Activated T-helper 2 cell treated with anti-CD3 and anti-CD28 coated beads, Interferon-gamma antibody, Interleukin-2, Interleukin-4, amounts not matched to agents 10 μg/mL and 5 μg/mL and 100 μg/mL, durations not matched to agents 14 hours and 24 hours and 36 hours (primary cell): ENCODE data around the gene TFEB. TPM values are rescaled to one million over a fixed set of nuclear protein-coding genes. Genes with fewer than 3 reads are reported as not detected.

Experiments used
- DNase-seq: peaks from one replicate; pipeline ENCODE4 v3.0.0; 2021; ENCODE audit warnings: low spot score
- H3K27ac Mint-ChIP-seq: one replicate; pipeline ENCODE4 v1.8.0; 2021; ENCODE audit warnings: mixed read lengths
- H3K27me3 Mint-ChIP-seq: one replicate; pipeline ENCODE4 v1.8.0; 2021; ENCODE audit warnings: low read depth, mixed read lengths
- H3K36me3 Mint-ChIP-seq: one replicate; pipeline ENCODE4 v1.8.0; 2021; ENCODE audit warnings: low read depth, mixed read lengths
- H3K4me1 Mint-ChIP-seq: one replicate; pipeline ENCODE4 v1.8.0; 2021; ENCODE audit warnings: low read depth, mixed read lengths
- H3K4me3 Mint-ChIP-seq: one replicate; pipeline ENCODE4 v1.8.0; 2021; ENCODE audit warnings: low read depth, mild to moderate bottlenecking, moderate library complexity, mixed read lengths
- H3K9me3 Mint-ChIP-seq: one replicate; pipeline ENCODE4 v1.8.0; 2021; ENCODE audit warnings: mixed read lengths
- intact Hi-C: fragments of 100-400 bp; cut with micrococcal nuclease; formaldehyde crosslinking; loops from one replicate; pipeline ENCODE4 v1.15.1; 2023
- total RNA-seq: library from RNA; stranded (reverse); gene quantifications from 2 replicates; pipeline ENCODE4 v1.2.3, GENCODE V29; 2022

The TFEB gene
- total RNA-seq, 1 donor from 2014 or later, result 13.4 TPM

DNA sequence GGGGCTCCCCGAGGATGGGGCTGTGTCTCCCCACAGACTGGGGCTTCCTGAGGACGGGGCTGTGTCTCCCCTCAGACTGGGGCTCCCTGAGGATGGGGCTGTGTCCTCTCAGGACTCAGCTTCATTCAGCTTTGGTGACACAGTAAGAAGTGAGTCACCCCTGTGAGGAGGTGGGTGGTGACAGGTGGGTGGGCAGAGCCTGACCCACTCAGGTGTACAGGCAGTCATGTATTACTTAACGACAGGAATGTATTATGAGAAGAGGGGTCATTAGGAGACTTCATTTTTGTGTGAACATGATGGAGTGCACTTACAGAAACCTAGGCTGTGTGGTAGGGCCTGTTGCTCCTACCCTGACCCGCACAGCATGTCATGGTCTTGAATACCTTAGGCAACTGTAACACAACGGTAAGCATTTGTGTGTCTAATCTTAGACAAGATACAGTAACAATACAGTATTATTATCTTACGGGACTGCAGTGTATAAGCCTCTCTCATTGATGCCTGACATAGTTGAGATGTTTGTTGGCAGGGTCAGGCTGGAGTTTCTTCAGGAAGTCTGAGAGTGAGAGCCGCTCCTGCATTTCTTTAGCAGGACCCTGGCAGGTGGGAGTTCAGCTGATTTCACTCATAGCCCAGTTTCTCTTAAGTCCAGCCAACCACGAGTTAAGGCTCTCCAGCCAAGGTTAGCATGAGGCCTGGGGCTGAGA is 22.7 kb upstream of the TFEB start:
- intact Hi-C loops, result no loop called here
- no peak for DNase-seq
- no peaks in the 10 kb centered on the region for H3K9me3 Mint-ChIP-seq
- H3K4me1 Mint-ChIP-seq, result no peaks in the 10 kb centered on the region
- no peaks in the 10 kb centered on the region for H3K36me3 Mint-ChIP-seq
- H3K4me3 Mint-ChIP-seq, result no peak overlapping the region
- H3K27ac Mint-ChIP-seq, result no peak overlapping the region
- peaks cover 12% of the 10 kb centered on the region for H3K27me3 Mint-ChIP-seq

DNA sequence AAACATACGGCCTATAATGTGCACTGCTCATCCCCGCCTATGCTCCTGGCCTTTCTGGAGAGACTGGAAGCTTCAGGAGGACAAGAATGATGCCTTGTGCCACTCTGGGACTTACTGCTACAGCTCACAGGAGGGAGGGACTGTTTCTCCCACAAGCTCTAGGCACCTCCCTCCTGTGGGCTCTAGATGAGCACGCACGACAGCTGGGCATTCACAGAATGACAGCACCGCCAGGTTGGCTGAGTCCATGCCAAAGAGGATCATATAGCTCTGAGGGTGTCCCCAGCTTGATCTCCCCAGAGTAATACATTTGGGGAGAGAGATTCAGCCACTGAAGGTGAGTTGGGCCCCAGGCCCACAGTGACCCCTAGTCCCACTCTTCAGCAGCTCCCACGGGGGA is 21.9 kb upstream of the TFEB start:
- DNase-seq, result no peak
- H3K4me1 Mint-ChIP-seq, result no peaks in the 10 kb centered on the region
- no peaks in the 10 kb centered on the region for H3K9me3 Mint-ChIP-seq
- H3K27ac Mint-ChIP-seq, result no peak overlapping the region
- H3K27me3 Mint-ChIP-seq, result peaks cover 13% of the 10 kb centered on the region
- no peak overlapping the region for H3K4me3 Mint-ChIP-seq
- H3K36me3 Mint-ChIP-seq, result no peaks in the 10 kb centered on the region
- intact Hi-C loops, result no loop called here

DNA sequence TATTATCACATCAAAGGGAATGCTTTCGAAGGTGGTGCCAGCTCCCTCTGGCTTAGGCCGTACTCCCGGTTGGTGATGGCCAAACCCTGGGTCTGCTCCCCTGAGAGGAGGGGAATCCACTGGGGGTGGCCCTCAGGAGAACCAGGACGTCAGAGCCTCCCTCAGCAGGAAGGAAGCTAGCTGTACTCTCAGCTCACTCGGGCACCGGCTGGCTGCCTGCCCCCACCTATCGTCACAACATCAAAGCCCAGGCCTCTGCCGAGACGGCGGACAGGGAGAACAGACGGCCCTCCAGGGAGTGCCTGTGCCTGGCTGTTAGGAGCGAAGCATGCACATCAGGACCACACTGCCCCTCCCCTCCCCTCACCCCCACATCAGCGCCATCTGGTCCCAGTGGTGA is 20.9 kb upstream of the TFEB start:
- no peaks in the 10 kb centered on the region for H3K4me1 Mint-ChIP-seq
- peaks cover 13% of the 10 kb centered on the region for H3K27me3 Mint-ChIP-seq

DNA sequence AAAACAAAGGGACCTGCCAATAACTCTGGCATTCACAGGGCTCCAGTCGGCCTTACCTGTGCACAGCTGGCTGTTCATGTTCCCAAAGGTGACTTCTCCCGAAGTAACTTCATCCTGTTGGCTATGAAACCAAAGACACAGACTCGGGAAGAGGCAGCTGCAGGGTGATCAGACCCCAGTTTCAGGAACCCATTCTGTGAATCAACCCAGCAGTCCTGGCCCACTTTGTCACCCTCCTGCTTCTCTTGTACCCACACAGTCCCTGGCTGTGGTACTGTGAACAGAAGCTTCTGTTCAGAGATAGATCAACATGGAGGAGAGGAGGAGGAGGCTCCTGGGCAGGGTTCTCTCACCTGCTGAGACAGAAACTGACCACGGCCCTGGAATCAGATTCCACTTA is 20.5 kb upstream of the TFEB start:
- H3K4me1 Mint-ChIP-seq, result no peaks in the 10 kb centered on the region
- peaks cover 13% of the 10 kb centered on the region for H3K27me3 Mint-ChIP-seq
- no peaks in the 10 kb centered on the region for H3K9me3 Mint-ChIP-seq
- H3K27ac Mint-ChIP-seq, result no peak overlapping the region
- no peak overlapping the region for H3K4me3 Mint-ChIP-seq
- intact Hi-C loops, result no loop called here
- H3K36me3 Mint-ChIP-seq, result no peaks in the 10 kb centered on the region
- no peak for DNase-seq

More for the DNA sequence above, 20.9 kb upstream of the TFEB start:
- Mint-ChIP-seq H3K4me3 (no peak overlapping the region), H3K27ac (no peak overlapping the region), H3K9me3 (no peaks in the 10 kb centered on the region), H3K36me3 (no peaks in the 10 kb centered on the region)
- DNase-seq, result no peak
- intact Hi-C loops, result no loop called here

DNA sequence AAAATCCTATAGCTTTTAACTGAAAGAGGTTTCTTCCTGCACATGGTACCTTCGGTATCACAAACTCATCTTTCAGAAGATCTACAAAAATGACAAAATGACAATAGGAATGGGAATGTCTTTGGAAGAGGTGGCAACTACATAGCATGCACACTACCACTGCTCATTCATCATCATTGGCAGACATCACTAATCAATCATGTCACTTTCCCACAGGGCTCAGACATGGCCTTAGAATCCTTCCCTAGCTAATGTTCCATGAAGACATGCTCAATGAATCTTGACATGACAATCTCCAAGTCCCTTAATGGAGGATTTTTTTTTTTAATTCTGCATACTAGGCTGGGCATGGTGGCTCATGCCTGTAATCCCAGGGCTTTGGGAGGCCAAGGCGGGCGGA is 15.0 kb upstream of the TFEB start:
- Mint-ChIP-seq H3K36me3 (no peaks in the 10 kb centered on the region), H3K27me3 (peaks cover 20% of the 10 kb centered on the region), H3K27ac (no peak overlapping the region), H3K4me1 (no peaks in the 10 kb centered on the region), H3K4me3 (no peak overlapping the region), H3K9me3 (no peaks in the 10 kb centered on the region)
- no peak for DNase-seq
- intact Hi-C loops, result no loop called here

DNA sequence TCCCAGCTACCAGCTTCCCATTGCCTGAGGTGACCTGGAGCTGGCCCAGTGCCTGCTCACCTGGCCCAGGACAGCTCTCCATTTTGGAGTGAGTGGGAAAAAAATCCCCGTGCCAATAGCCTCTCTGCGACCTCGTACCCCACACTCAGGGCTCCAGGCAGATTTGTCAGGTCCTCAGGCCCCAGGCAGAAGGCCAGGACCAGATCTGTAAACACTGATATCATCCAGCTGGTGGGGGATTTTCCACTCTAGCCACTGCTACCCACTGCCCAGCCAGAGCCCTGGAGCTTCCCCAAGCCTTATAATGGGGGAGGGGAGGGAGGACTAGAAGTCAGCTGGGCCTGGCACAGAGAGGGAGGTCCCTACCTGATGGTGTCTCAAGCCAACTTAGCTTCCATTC is 13.1 kb upstream of the TFEB start:
- Mint-ChIP-seq H3K4me3 (no peak overlapping the region), H3K27ac (no peak overlapping the region), H3K9me3 (no peaks in the 10 kb centered on the region), H3K27me3 (peaks cover 13% of the 10 kb centered on the region), H3K4me1 (no peaks in the 10 kb centered on the region), H3K36me3 (no peaks in the 10 kb centered on the region)
- intact Hi-C loops, result no loop called here
- no peak for DNase-seq

DNA sequence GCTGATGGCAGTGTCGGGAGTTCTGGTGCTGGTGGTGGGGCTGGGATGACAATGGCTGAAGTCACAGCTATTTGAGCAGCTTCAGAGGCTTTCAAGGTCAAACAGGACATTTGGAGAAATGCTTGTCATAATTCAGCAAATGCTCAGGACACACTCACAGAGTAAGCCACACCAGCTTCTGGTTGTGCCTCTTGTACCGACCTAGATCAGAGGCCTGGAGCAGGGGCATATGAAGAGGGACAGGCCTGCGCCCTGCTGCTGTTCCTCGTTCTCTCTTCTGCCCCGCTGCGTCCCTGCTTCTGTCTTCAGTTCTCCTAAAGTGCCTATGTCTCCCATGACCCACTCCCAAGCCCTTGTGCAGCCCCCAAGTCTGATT is 12.7 kb upstream of the TFEB start:
- Mint-ChIP-seq H3K27me3 (peaks cover 8% of the 10 kb centered on the region), H3K4me1 (no peaks in the 10 kb centered on the region), H3K4me3 (no peak overlapping the region), H3K9me3 (no peaks in the 10 kb centered on the region), H3K36me3 (no peaks in the 10 kb centered on the region), H3K27ac (no peak overlapping the region)
- intact Hi-C loops, result no loop called here
- DNase-seq, result no peak

DNA sequence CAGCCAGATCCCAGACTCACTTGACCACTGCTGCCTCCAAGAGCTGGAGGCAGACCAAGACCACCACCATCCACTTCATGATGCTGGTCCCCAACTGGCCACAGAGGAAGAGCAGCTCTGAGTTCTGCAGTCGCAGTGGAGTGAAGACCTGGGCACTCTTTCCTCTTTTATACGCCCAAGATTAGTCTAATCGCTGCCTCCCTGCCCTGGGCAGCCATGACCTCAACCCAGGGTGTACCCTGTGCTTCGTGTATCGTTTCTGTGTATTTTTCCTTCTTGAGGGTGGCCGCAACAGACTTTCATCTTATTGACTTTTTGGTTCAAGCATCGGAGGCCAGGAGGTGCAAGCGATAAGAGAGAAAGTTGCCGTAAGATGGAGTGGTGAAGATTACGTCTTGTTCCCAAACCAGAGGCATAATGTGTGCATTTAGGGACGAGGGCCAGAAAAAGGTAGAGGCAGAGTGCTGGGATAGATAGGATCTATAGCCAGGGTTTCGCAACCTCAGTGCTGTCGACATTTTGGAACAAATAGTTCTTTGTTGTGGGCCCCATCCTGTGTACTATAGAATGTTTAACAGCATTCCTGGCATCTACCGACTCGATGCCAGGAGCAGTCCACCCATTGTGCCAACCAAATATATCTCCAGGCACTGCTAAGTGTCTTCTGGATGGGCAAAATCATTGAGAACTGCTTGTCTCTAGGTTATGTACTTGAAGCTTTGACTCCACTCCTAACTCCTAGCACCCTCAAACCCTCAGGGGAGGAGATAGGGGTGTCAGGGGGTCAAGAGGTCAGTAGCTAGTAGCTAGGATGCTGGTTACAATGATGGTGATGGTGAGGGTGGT is 12.1 kb upstream of the TFEB start, which contains the start of gene PGC:
Gene PGC (minus strand): TSS at position 142 of the 846 bp plus-strand sequence. CDS start 63 bp downstream, at position 79.
- Mint-ChIP-seq H3K27me3 (peaks cover 7% of the 10 kb centered on the region), H3K27ac (no peak within 1 kb of the TSS), H3K4me3 (no peak within 1 kb of the TSS), H3K9me3 (no peaks in the 10 kb centered on the region), H3K36me3 (no peaks in the 10 kb centered on the region), H3K4me1 (no peaks in the 10 kb centered on the region)
- intact Hi-C loops, result no loop called here
- no peak for DNase-seq

DNA sequence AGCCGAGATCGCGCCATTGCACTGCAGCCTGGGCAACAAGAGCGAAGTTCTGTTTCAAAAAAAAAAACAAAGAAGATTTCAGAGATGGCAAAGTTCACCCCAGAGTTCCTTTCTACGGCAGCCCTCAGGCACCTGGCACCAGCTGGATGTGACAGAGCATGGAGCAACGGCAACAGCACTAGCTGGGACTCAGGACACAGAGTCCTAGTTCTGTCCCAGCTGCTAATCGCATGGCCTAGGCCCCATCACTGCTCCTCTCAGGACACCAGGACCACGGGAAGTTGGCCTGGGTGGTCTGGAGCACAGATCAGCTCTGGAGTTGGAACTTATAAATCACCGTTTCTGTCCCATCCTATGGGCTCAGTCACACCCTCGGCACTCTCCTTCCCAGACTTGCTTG is 10.7 kb upstream of the TFEB start:
- H3K4me3 Mint-ChIP-seq, result no peak overlapping the region
- H3K9me3 Mint-ChIP-seq, result no peaks in the 10 kb centered on the region
- DNase-seq, result no peak
- H3K27me3 Mint-ChIP-seq, result peaks cover 7% of the 10 kb centered on the region
- H3K36me3 Mint-ChIP-seq, result no peaks in the 10 kb centered on the region
- H3K27ac Mint-ChIP-seq, result no peak overlapping the region
- intact Hi-C loops, result no loop called here
- H3K4me1 Mint-ChIP-seq, result no peaks in the 10 kb centered on the region

DNA sequence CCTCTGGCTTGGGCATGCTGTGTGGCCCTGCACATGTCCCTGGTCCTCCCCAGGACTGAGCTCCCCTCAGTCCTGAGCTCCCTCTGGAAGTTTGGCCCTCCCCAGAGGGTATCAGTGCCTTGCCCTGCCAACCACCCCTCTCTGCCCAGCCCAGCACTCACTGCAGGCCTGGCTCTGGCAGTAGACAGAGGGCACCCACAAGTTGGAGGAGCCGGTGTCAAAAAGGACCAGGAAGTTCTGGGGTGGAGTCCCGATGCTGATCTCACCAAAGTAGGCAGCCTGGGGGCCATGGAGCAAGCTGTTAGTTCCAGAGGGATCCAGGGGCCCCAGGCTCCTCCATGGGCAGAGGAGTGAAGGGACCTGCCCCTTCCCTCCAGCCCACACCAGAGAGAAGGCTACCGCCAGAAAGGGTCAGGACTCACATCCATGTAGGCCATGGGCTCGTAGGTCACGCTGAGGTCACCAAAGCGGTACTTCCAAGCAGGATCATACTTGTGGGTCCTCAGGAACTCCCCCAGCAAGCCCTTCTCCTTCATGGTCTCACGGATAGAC is 8.9 kb upstream of the TFEB start:
- Mint-ChIP-seq H3K4me1 (no peaks in the 10 kb centered on the region), H3K27ac (no peak overlapping the region), H3K36me3 (no peaks in the 10 kb centered on the region), H3K4me3 (no peak overlapping the region), H3K27me3 (no peaks in the 10 kb centered on the region), H3K9me3 (no peaks in the 10 kb centered on the region)
- intact Hi-C loops, result no loop called here
- DNase-seq, result no peak

DNA sequence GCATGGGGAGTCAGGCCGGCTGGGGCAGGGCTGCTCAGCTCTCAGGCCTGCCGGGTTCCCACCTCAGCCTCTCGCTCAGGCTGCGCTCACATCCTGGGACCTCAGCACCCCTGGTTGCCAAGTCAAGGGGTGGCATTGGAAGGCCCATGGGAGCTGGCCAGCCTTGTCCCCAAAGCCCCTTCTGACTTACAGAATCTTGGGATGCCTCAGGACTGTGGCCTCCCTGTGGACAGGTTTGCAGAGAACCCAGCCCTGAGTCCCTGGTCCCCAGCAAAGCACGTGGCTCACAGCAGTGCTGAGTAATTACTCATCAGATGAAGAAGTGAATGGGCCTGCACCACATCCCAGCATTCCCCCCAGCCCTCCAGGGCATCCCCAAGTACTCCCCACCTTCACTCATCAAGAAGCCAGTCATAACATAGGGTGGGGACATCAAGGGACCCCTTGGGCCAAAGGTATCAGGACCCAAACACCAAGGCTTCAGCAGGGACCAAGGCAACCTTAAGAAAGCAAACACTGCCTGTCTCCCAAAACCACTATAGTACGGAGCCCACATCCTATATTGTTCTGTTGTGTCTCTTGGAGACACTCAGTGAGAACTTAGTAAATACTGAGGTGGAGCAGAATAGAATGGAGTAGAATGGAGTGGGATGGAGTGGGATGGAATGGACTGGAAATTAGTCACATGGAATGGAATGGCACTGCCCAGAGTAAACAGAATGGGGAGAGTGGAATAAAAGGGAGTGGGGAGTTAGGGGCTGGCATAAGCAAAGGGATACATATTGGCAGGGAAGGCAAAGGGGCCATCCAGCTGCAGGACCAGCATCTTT is 8.2 kb upstream of the TFEB start:
- no peaks in the 10 kb centered on the region for H3K4me1 Mint-ChIP-seq
- no peak overlapping the region for H3K4me3 Mint-ChIP-seq
- H3K27ac Mint-ChIP-seq, result no peak overlapping the region
- H3K9me3 Mint-ChIP-seq, result no peaks in the 10 kb centered on the region
- no peaks in the 10 kb centered on the region for H3K27me3 Mint-ChIP-seq
- intact Hi-C loops, result no loop called here
- no peak for DNase-seq
- no peaks in the 10 kb centered on the region for H3K36me3 Mint-ChIP-seq

DNA sequence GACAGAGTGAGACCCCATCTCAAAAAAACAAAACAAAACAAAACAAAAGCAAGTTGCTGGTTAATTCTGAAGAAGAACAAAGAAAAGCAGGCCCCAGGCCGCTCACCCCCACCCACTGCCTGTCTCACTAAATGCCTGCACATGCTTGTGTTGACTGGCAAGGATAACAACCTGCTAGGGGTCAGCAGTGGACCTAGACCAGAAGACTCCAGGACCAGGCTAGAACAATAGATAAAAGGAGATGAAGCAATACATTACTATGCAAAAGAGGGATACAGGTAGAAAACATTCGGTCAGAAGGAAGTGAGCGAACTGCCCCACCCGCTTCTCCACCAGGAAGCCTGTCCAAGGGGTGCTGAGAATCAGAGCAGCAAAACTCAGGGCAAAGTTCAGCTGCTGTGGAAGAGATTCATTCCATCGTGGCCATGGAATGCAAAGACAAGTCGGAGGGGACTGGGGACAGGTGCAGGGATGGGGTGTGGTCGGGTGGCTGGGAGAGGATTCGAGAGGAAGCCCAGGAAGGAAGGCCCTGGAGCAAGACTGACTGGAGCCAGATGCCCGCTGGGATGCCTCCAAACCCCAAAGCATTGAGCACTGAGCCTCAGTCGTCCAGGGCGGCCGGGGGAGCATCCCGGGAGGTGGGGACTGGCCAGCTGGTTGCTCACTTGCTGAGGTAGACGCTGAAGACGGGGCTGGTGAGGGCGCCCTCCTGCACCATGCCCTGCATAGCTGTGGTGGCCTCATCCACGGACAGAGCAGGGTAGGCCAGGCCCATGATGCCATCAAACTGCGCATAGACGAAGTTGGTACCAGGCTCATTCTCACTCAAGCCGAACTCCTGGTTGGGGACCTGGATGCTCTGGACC is 6.5 kb upstream of the TFEB start:
- H3K27me3 Mint-ChIP-seq, result no peaks in the 10 kb centered on the region
- H3K36me3 Mint-ChIP-seq, result no peaks in the 10 kb centered on the region
- DNase-seq, result no peak
- H3K27ac Mint-ChIP-seq, result no peak overlapping the region
- intact Hi-C loops, result no loop called here
- no peaks in the 10 kb centered on the region for H3K9me3 Mint-ChIP-seq
- H3K4me3 Mint-ChIP-seq, result no peak overlapping the region
- no peaks in the 10 kb centered on the region for H3K4me1 Mint-ChIP-seq
